GM21529 (cell line): ENCODE results near the gene TPSB2.
"Not testable (repeated sequence)": the region's sequence is repeated elsewhere in the genome, so short reads cannot be mapped to it uniquely, and the experiment has no call there.

Experiments
- ATAC-seq: cut with Tn5 transposase; IDR thresholded peaks from one replicate; pipeline ENCODE4 v1.9.1; 2021; ENCODE audit not compliant: unreplicated experiment

TPSB2 gene

GRCh38 chr16:1243907-1244850, 14.2 kb upstream of the TPSB2 start:
- not testable (repeated sequence) for ATAC-seq

DNA sequence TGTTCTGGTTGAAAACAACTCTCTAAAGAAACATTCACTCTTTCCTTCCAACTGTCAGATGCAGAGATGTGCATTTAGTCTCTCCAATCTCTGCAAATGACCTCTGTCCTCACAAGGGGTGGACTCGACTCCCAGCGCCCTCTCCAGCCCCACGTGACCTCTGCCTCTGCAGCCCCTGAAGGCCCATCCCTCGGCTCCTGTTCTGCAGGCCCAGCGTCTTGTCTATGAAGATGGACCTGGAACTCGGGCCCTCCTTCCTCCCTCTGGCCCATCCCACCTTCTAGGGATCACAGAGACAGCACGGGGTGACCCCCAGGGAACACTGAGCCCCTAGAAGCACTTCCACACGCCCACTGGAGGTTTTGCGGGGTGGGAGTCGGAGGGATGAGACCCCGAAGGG, 13.4 kb upstream of the TPSB2 start:
- not testable (repeated sequence) for ATAC-seq

- not testable (repeated sequence) for ATAC-seq
Measured at GRCh38 chr16:1241081-1241480, 11.1 kb upstream of the TPSB2 start.

GRCh38 chr16:1240436-1240835, 10.5 kb upstream of the TPSB2 start, which contains the start of gene TPSAB1:
TSS of gene TPSAB1 (plus strand) at chr16:1240705. CDS start at chr16:1240939, 234 bp downstream.
- not testable (repeated sequence) for ATAC-seq

DNA sequence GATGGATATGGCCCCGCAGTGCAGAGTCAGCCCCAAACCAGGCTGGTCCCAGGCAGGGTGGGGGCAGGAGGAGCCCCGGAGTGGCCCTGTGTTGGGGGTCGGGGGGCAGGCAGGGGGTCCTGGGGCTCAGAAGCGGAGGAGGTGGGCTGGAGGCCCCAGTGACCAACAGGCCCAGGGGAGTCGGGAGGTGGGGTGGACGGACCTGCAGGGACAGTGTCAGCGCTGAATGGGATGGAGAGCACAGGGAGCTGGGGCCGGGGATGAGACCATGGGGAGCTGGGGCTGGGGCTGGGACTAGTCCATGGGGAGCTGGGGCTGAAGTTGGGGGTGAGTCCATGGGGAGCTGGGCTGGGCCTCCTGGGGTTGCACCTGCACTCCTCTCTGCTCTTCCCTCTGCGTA, 9.6 kb upstream of the TPSB2 start:
- ATAC-seq = not testable (repeated sequence)

DNA sequence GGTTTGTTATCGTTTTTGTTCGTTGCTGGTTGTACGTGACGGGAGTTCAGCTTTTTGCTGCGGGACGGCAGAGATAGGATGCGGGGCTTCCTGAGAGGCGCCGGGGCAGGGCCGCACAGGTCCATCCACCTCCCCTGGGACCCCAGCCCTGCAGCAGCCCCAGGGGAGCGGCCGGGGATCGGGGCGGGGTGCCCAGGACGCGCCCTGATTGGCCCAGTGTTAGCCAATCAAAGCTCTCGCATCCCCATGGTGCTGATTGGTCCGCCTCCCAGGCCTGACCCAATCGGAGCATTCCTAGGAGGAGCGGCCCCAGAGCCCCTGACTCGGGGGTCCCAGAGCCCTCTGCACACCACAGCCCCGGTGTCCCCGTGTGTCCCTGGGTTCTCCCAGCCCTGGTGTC, 8.9 kb upstream of the TPSB2 start:
- not testable (repeated sequence) for ATAC-seq

GRCh38 chr16:1237990-1238389, 8.0 kb upstream of the TPSB2 start:
- ATAC-seq = no peak

GRCh38 chr16:1236659-1237058, 6.7 kb upstream of the TPSB2 start:
- not testable (repeated sequence) for ATAC-seq

DNA sequence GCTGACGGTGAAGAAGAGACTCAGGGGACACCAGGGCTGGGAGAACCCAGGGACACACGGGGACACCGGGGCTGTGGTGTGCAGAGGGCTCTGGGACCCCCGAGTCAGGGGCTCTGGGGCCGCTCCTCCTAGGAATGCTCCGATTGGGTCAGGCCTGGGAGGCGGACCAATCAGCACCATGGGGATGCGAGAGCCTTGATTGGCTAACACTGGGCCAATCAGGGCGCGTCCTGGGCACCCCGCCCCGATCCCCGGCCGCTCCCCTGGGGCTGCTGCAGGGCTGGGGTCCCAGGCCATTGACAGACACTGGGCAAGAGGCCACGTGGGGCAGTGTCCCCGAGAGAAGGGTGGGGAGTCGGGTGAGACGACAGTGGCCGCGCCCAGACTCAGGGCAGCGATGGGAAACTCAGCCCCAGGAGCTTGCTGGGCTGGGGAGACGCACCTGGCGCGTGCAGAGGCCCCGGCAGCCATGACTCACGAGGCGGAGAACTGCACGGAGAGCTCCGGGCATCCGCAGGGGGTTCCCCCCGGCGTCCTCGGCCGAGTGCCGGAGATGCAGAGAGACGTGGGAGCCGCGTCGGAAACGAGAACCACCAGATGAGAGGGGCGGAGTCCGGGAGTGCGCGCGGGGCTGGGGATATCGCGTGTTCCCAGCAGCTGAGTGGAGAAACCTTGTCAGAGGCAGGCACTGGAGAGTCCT, 2.2 kb upstream of the TPSB2 start:
- not testable (repeated sequence) for ATAC-seq

DNA sequence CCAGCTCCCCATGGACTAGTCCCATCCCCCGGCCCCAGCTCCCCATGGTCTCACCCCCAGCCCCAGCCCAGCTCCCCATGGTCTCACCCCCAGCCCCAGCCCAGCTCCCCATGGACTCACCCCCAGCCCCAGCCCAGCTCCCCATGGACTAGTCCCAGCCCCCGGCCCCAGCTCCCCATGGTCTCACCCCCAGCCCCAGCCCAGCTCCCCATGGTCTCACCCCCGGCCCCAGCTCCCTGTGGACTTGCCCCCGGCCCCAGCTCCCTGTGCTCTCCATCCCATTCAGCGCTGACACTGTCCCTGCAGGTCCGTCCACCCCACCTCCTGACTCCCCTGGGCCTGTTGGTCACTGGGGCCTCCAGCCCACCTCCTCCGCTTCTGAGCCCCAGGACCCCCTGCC, 1.3 kb upstream of the TPSB2 start:
- ATAC-seq = not testable (repeated sequence)

DNA sequence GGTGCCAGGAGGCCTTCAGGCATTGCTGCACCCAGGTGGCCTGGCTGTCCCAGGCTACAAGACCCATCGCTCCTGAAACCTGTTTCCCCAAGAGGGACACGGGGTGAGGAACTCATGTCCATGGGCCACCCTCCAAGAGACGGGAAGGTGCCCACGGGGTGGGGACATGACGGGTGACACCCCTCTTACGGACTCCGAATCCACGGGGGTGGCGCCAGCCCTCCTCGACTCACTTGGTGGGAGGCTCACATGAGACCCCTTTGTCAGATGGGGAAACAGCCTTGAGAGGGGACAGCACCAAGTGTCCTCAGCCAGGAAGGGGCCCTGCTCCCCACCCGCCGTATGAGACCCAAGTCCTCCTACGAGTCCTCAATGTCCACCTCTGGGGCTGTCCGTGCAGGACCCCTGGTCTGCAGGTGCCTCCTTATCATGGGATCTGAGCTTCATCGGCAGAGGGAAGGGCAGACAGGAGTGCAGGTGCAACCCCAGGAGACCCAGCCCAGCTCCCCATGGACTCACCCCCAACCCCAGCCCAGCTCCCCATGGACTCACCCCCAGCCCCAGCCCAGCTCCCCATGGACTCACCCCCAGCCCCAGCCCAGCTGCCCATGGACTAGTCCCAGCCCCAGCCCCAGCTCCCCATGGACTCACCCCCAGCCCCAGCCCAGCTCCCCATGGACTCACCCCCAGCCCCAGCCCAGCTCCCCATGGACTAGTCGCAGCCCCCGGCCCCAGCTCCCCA, 658 bp upstream of the TPSB2 start:
- not testable (repeated sequence) for ATAC-seq

DNA sequence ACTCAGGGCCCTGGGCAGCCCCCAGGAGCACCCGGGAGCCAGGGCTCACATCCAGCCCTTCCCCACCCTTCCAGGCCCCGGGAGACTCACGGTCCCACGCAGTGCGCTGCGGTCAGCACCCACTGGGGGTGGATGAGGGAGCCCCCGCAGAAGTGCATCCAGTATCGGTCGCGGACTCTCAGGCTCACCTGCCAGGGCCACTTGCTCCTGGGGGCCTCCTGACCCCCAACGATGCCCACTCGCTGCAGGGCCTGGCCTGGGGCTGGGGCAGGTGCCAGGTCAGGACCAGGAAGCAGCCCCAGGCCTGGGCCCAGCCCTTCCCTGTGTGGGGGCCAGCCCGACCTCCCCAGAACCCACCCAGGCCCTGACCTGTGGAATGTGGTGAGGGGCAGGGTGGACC, 508 bp downstream of the TPSB2 start:
- ATAC-seq = not testable (repeated sequence)

GRCh38 chr16:1228227-1228626, 1.8 kb downstream of the TPSB2 start:
- not testable (repeated sequence) for ATAC-seq

DNA sequence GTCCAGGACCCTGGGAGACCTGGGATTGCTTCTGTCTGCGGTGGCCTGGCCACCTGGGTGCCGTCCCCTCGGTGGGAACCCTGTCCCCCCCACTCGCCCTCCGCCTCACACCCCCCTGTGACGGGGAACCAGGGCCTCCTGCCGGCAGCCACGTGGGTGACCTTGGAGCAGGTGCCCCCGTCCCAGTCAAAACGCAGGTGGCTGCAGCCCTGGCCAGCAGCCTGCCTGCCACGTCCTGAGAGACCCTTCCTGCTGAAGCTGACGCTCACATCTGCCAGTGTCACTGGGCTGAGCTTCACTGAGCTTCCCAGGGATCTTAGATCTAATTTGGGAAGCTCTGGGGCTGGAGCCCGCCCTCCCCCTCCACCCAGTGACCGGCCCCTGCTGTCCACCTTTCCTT, 3.3 kb downstream of the TPSB2 start:
- ATAC-seq = not testable (repeated sequence)

DNA sequence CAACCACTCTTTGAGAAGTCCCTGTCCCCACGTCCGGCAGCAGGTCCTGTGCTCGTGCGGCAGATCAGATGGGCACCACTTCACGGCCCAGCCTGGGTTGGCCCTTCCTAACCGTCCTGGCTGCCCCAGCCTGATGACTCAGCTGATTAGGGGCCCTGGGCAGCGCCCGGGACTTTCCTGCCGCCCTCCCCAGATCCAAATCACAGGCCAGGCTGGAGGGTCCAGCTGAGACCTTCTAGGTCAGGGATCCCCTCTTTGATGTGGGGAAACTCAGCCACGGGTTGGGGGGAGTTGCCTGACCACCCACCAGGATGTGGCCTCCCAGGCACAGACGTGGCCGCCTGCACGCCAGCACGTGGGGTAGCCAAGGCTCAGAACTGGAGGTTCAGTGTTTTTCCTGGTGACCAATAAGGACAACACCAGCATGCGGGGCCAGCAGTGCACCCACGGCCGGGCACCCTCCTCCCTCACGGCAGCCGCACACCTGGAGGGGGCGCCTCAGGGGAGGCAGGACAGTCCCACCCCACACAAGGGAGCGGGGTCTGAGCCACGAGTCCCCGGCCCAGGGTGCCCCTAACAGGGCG, 4.2 kb downstream of the TPSB2 start:
- not testable (repeated sequence) for ATAC-seq

DNA sequence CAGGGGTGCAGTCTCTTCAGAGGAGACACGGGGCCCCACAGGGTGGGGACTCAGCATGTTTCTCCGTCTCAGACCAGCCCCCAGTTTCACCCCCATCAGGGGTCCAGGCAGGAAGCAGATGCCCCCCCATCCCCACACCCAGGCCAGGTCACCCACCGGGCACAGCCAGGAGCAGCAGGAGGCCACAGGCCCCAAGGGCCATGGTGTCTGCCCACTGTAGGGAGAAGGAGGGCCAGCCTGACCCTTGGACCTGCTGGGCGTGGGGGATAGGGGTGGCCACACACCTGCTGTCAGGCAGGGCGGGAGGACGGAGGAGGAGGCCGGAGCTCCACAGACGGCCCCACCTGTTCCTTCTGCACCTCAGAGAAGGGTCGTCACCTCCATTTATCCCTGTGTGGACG, 4.9 kb downstream of the TPSB2 start, which contains the start of gene TPSG1:
TPSG1 (minus strand) TSS at position 218 of the 401 bp plus-strand sequence; CDS start at position 202, 16 bp downstream.
- no peak for ATAC-seq

GRCh38 chr16:1224558-1224957, 5.4 kb downstream of the TPSB2 start:
- ATAC-seq = no peak

- ATAC-seq = no peak
Measured at GRCh38 chr16:1223355-1224214, 6.4 kb downstream of the TPSB2 start.

DNA sequence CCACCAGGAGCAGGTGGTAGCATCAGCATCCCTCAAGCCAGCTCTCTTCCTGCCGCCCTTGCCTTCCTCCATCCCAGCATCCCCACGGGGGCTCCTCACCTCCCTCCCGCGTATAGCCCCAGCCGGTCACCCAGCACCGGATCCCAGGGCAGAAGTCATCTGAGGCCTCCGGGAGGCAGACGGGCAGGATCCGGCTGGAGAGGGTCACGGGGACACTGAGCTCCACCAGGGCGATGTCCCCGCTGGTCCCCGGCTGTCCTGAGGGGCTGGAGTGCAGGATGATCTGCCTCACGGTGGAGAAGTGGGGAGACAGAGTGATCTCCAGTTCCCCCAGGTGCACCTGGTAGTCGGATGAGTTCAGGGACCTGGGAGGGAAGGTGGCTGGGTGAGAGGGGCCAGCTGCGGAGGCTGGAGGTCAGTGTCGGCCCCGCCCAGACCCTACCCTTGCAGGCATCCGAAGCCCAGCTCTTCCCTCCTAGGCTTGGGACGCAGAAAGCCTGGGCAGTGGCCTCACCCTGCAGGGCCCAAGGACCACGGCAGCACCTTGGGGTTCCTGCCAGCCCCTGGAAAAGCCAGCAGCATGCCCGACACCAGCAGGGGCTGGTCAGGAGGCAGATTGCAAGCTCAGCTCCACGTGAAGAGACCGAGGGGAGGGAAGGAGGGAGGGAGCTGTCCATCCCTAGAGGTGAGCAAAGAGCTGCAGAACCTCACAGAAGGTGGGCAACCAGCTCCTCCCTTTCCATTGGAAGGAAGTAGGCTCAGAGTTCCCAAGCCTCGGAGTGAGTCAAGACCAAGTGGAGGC, 7.2 kb downstream of the TPSB2 start:
- ATAC-seq = no peak
